ENCODE results near the gene CST4. TPM values are rescaled to one million over a fixed set of nuclear protein-coding genes. Genes with fewer than 3 reads are reported as not detected.

The CST4 gene
- total and polyA plus RNA-seq, 2 donors (not counting 1 experiment from before 2014, with no cell fraction given) = not detected

- ChIA-PET POLR2A (no interaction called here), CTCF (interaction anchor here (1.0 kb wide), 1 partner anchor 8 kb away, joined by 3 read pairs; no protein-coding TSS in a partner anchor)
- Histone ChIP-seq H4K20me1 (ENCODE audit: control insufficient read depth, insufficient read depth, low read length, poor library complexity, severe bottlenecking) (no peaks in the 10 kb centered on the region), H3K9me3 (ENCODE audit: control extremely low read depth in 1 of 3, control insufficient read depth in 2 of 3, insufficient read depth in 1 of 3, low read length in 2 of 3) (no peaks in the 10 kb centered on the region), H3K79me2 (ENCODE audit: control insufficient read depth, insufficient read depth, low read length) (no peaks in the 10 kb centered on the region), H3K27me3 (replicated peaks in 1 of 4; ENCODE audit: control extremely low read depth in 1 of 4, control insufficient read depth in 3 of 4, insufficient read depth in 4 of 4, low read length in 3 of 4) (no peaks in the 10 kb centered on the region), H3K36me3 (replicated peaks in 1 of 2; ENCODE audit: control extremely low read depth in 1 of 2, control insufficient read depth in 1 of 2, extremely low read depth in 1 of 2, insufficient read depth in 2 of 2, low read length in 1 of 2) (no peaks in the 10 kb centered on the region), H3K27ac (ENCODE audit: low read length in 2 of 2) (no peak overlapping the region), H2AFZ (ENCODE audit: insufficient read depth, low read depth, low read length, poor library complexity, severe bottlenecking) (no peak overlapping the region), H3K4me1 (ENCODE audit: control insufficient read depth in 2 of 2, insufficient read depth in 2 of 2, low read length in 2 of 2) (no peaks in the 10 kb centered on the region), H3K9ac (ENCODE audit: low read length) (no peak overlapping the region), H3K4me2 (replicated peaks; ENCODE audit: low read depth, low read length, poor library complexity, severe bottlenecking) (no peak overlapping the region), H3K4me3 (ENCODE audit: control extremely low read depth in 1 of 5, extremely low read depth in 1 of 5, insufficient read depth in 1 of 5, low read depth in 2 of 5, low read length in 4 of 5) (no peak overlapping the region)
- TF ChIP-seq EZH2 (IDR thresholded peaks at IDR 0.05; ENCODE audit: borderline replicate concordance, insufficient read depth, low read depth, low read length, poor library complexity, severe bottlenecking) (no peak), CTCF (IDR thresholded peaks at IDR 0.05) (no peak)
- ATAC-seq (ENCODE audit: low read depth) = no peak
- Mint-ChIP-seq H3K27me3 (peaks cover 8% of the 10 kb centered on the region), H3K27ac (no peak overlapping the region), H3K9me3 (ENCODE audit: insufficient read depth) (no peaks in the 10 kb centered on the region), H3K4me3 (no peak overlapping the region), H3K4me1 (peaks cover 4% of the 10 kb centered on the region)
- DNase-seq = no peak
- WGBS (ENCODE audit: insufficient coverage) = 64% methylated on average over 12 of the region's 12 CpGs
- intact Hi-C loops (cut with micrococcal nuclease) = no loop called here
Observed at GRCh38 chr20:23641936-23642751, 46.7 kb downstream of the CST4 start.
